GM10266 (cell line): Measurements from ENCODE around the gene GABRA5.

ENCODE experiments used
- DNase-seq: peaks from one replicate; pipeline ENCODE4 v3.0.0; 2012; ENCODE audit errors: extremely low spot score
- CTCF ChIP-seq: IDR thresholded peaks from 2 replicates; pipeline ENCODE4 v1.5.1; 2012; ENCODE audit warnings: mild to moderate bottlenecking, low read depth; ENCODE audit not compliant: control insufficient read depth, insufficient read depth; ENCODE audit errors: missing control alignments

The GABRA5 gene

GRCh38 chr15:26877831-26878230 is 11.0 kb downstream of the GABRA5 start:
- no peak for DNase-seq
- no peak for TF ChIP-seq CTCF

- TF ChIP-seq CTCF, result no peak
- DNase-seq, result no peak
Observed at GRCh38 chr15:26879706-26880105, 12.8 kb downstream of the GABRA5 start.

- no peak for TF ChIP-seq CTCF
- DNase-seq, result no peak
Observed at GRCh38 chr15:26882112-26882511, 15.2 kb downstream of the GABRA5 start.

- DNase-seq, result peak; percentile 16
- no peak for TF ChIP-seq CTCF
Observed at GRCh38 chr15:26882616-26883365, 15.9 kb downstream of the GABRA5 start.

- TF ChIP-seq CTCF, result no peak
- peak; percentile 5 for DNase-seq
Observed at GRCh38 chr15:26883466-26883865, 16.6 kb downstream of the GABRA5 start.

- peak; percentile 17 for DNase-seq
- no peak for TF ChIP-seq CTCF
Observed at GRCh38 chr15:26886566-26886965, 19.7 kb downstream of the GABRA5 start.

GRCh38 chr15:26887926-26888666 is 21.2 kb downstream of the GABRA5 start:
- DNase-seq, result peak; percentile 18

More at GRCh38 chr15:26887926-26888666, 21.2 kb downstream of the GABRA5 start:
- no peak for TF ChIP-seq CTCF
